Measurements from ENCODE around the gene EFTUD2. TPM values are rescaled to one million over a fixed set of nuclear protein-coding genes. Genes with fewer than 3 reads are reported as not detected.
A peak's percentile ranks its signal among the peaks of the same experiment; 100 is the strongest.

EFTUD2 gene
- polyA plus RNA-seq, 4 donors: 101 to 120 (median 114) TPM

- no peak for DNase-seq (ENCODE audit: low read depth in 4 of 4, low spot score in 3 of 4)
Measured at GRCh38 chr17:44926821-44927525, 27.7 kb upstream of the EFTUD2 start.

GRCh38 chr17:44925731-44926697 lies 26.8 kb upstream of the EFTUD2 start:
- DNase-seq (ENCODE audit: low read depth in 4 of 4, low spot score in 3 of 4): no peak

DNA sequence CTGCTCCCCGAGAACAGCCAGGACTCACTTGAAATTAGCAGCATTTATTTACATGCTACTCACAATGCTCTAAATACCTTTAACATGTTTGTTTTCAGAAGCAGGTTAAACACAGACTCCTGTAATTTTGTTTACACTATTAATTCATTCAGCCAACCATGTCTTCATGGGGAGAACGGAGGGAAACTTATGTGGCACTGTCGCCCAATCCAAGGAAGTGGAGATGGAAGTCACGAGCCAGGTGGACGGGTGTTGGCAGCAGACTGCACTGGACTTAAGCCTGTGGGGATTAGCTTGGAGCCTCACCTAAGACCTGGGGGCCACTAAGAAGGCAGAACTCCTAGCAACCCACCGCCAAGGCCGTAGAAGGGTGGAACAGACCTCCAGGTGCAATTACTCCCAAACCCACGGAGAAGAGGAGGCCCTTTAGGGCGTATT lies 24.9 kb upstream of the EFTUD2 start:
- no peak for DNase-seq (ENCODE audit: low read depth in 4 of 4, low spot score in 3 of 4)

DNA sequence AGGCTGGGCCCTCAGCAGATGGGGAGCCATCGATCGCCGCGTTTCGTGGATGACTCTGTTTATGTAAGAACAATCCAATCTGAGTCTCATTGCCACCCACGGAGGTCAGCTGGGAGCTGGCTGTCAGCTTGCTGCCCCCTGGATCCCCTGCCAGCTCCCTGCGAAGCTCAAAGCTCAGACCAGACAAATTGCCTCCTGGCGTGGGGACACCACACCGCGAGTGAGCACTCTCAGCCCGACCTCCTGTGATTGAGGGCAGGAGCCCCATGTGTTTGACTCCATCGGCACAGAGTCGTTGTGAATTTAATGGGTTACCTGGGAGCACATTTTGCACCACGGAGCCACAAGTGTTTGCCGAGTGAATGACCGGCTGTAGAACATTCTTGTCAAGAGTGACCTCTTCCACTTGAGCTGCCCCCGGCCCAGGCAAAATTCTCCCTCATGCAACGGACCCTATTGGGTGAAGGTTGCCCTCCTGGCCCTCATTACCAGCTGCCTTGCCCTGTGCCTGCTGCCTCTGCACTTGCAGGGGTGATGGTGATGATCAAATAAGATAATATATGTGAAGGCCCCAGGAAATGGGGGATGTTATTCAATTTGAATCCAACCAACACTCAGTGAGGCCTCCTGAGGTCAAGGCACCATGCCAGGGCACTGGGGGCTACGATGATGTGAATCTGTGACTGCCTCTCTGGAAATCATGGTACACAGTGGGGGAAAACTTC lies 23.7 kb upstream of the EFTUD2 start:
- DNase-seq (ENCODE audit: low read depth in 4 of 4, low spot score in 3 of 4): no peak

DNA sequence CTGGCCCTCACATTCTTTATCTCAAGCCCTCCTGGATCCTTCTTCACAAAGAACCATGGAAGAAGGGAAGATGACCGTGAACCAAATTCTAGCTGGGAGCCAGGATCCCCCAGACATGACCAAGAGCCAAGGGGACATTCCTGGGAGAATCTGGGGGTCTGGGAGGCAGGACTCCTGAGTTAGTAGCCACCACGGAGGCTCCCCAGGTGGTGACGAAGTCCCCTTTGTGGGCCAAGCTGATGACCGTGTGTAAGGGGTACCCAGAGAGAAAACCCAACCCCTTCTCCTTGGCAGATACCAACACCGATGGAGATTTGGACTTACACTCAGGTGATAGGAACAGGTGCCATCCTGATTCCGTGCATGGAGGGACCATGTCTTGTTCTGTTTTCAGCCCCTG lies 22.9 kb upstream of the EFTUD2 start:
- no peak for DNase-seq (ENCODE audit: low read depth in 4 of 4, low spot score in 3 of 4)

- no peak for DNase-seq (ENCODE audit: low read depth in 4 of 4, low spot score in 3 of 4)
Measured at GRCh38 chr17:44921122-44921882, 22.1 kb upstream of the EFTUD2 start.

GRCh38 chr17:44920565-44920940 lies 21.3 kb upstream of the EFTUD2 start:
- no peak for DNase-seq (ENCODE audit: low read depth in 4 of 4, low spot score in 3 of 4)

GRCh38 chr17:44919885-44920564 lies 20.8 kb upstream of the EFTUD2 start:
- DNase-seq (ENCODE audit: low read depth in 4 of 4, low spot score in 3 of 4): peak; percentile 51 to 65 (median 58)

- DNase-seq (ENCODE audit: low read depth in 4 of 4, low spot score in 3 of 4): no peak
Measured at GRCh38 chr17:44919411-44919810, 20.2 kb upstream of the EFTUD2 start.

DNA sequence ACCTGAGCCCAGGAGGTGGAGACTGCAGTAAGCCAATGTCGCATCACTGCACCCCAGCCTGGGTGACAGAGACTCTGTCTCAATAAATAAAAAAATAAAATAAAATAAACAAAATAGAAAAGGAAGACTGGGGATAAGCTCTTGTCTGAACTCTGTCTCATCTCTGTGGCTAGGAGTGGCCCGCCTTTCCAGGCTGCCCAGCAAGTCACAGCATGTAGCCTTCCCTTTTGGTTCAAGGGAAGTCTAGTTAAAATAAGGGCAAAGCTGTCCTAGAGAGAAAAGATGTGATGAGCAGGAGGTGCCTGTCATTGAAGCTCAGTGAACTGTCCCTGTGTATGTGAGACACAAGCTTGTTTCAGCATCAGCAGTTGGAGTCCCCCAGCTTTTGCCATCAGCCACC lies 18.8 kb upstream of the EFTUD2 start:
- no peak for DNase-seq (ENCODE audit: low read depth in 4 of 4, low spot score in 3 of 4)

DNA sequence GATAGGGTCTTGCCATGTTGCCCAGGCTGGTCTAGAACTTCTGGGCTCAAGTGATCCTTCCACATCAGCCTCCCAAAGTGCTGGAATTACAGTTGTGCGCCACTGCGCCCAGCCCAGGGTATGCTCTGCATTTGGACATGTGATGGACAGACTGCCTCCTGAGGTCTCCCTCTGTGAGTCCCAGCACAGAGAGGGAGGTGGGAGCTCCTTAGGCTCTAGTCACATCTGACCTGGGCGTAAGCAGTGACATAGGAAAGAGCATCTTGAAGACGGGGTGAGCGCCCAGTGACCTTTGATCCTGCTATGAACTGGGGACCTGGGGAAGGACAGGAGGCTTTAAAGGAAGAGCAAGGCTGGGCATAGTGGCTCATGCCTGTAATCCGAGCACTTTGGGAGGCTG lies 18.2 kb upstream of the EFTUD2 start:
- no peak for DNase-seq (ENCODE audit: low read depth in 4 of 4, low spot score in 3 of 4)

DNA sequence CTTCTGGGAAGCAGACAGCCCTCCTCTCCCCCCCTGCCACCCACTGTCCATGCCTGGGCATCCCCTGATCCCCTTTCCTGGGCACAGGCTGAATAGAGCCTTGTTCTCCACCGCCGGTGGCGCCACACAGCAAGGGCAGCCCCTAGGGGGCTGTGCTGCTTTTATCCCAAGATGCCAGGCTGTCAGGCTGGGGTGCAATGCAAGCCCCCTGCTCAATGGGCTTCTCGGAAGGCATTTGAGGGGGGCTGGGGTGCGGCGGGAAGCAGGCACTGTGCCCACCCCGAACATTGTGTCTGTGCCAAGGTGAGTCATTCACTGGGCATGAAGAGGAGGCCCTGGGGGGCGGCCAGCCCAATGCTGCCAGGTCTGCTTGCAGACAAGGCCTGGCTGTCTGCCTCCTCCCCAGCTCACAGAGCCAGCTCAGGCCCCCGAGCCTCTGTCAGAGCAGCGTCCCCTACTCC lies 17.6 kb upstream of the EFTUD2 start:
- DNase-seq (ENCODE audit: low read depth in 4 of 4, low spot score in 3 of 4): no peak

DNA sequence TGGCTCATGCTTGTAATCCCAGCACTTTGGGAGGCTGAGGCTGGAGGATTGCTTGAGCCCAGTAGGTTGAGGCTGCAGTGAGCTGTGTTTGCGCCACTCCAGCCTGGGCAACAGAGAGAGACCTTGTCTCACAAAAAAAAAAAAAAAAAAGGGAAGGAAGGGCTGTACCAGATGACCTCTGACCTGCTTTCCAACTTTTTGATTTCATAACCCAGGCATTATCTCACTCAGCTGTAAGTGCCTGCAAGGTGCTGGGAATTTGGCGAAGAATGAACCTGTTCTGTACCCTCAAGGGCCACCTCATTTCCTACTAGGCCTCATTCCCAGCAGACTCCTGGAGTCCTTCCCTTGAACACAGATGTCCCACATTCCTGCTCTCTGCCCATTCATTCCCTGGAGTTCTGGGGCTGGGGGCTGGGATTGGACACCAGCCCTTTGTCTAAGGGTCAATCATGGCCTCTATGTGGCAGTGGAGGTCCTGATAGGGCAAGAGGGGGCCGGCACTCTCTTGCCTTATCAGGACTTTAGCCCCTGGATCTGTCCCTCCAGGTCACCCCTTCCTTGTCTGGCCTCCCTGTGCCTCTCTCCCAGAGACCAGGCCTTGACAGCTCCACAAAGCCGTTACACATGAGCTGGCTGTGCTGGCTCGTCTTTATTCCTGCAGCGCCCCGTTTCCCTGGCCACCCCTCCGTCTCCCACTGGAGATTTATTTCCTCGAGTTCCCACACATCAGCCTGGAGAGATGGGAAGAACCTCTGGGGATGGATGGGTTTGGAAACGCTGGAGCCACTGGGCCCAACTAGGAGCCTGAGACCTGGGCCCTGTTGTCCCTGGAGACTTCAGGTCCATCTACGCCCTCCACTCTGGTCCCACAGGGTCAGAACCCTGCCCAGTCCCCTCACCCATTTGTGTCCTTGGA lies 16.9 kb upstream of the EFTUD2 start:
- DNase-seq (ENCODE audit: low read depth in 4 of 4, low spot score in 3 of 4): no peak

DNA sequence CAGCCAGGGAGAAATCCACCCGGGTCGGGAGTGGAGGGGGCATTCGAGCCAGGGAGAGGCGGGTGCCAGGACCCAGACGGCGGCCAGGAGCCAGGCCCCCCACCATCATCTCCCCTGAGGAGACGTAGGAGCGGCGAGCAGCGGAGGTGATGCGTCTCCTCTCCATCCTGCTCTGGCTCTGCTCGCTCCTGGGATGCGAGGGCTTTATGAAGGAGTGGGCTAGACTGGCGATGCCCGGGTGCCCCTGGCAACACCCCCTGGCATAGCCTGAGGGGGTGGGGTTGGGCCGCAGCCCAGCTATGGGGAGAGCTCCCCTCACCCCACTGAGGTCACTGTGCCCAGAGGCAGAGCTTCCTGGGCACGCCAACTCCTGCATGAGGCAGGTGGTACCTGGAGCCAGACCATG lies 16.1 kb upstream of the EFTUD2 start, which contains the start of gene GFAP:
Gene GFAP (minus strand): TSS at position 180 of the 406 bp plus-strand sequence. CDS start 14 bp downstream, at position 166.
- no peak for DNase-seq (ENCODE audit: low read depth in 4 of 4, low spot score in 3 of 4)

- DNase-seq (ENCODE audit: low read depth in 4 of 4, low spot score in 3 of 4): no peak
Measured at GRCh38 chr17:44914698-44915271, 15.5 kb upstream of the EFTUD2 start.

GRCh38 chr17:44914148-44914547 lies 14.9 kb upstream of the EFTUD2 start:
- no peak for DNase-seq (ENCODE audit: low read depth in 4 of 4, low spot score in 3 of 4)

- DNase-seq (ENCODE audit: low read depth in 4 of 4, low spot score in 3 of 4): no peak
Measured at GRCh38 chr17:44913676-44914075, 14.4 kb upstream of the EFTUD2 start.
